NCI-H1092 (cell line): ENCODE data around the gene CHCHD6.
A peak's percentile ranks its signal among the peaks of the same experiment; 100 is the strongest.

Experiments used
- DNase-seq: peaks from one replicate; lab custom pipeline; 2025; lab: John Stamatoyannopoulos, UW

CHCHD6 gene

GRCh38 chr3:126859415-126860246 lies 155.6 kb downstream of the CHCHD6 start:
- DNase-seq, result no peak

- no peak for DNase-seq
These were observed 161.7 kb downstream of the CHCHD6 start for GRCh38 chr3:126865736-126866135.

GRCh38 chr3:126866175-126866759 lies 162.2 kb downstream of the CHCHD6 start:
- no peak for DNase-seq

- no peak for DNase-seq
These were observed 163.3 kb downstream of the CHCHD6 start for GRCh38 chr3:126867190-126867862.

- DNase-seq, result no peak
These were observed 163.8 kb downstream of the CHCHD6 start for GRCh38 chr3:126867863-126868200.

- DNase-seq, result no peak
These were observed 166.7 kb downstream of the CHCHD6 start for GRCh38 chr3:126870608-126871210.

GRCh38 chr3:126872701-126873342 lies 168.8 kb downstream of the CHCHD6 start:
- no peak for DNase-seq

- no peak for DNase-seq
These were observed 169.4 kb downstream of the CHCHD6 start for GRCh38 chr3:126873416-126873815.

GRCh38 chr3:126878664-126879063 lies 174.6 kb downstream of the CHCHD6 start:
- no peak for DNase-seq

- no peak for DNase-seq
These were observed 176.9 kb downstream of the CHCHD6 start for GRCh38 chr3:126880901-126881300.

- no peak for DNase-seq
These were observed 177.8 kb downstream of the CHCHD6 start for GRCh38 chr3:126881861-126882260.

GRCh38 chr3:126883241-126883640 lies 179.2 kb downstream of the CHCHD6 start:
- DNase-seq, result no peak

GRCh38 chr3:126885425-126885824 lies 181.4 kb downstream of the CHCHD6 start:
- no peak for DNase-seq

GRCh38 chr3:126886217-126886616 lies 182.2 kb downstream of the CHCHD6 start:
- DNase-seq, result no peak

GRCh38 chr3:126887686-126888085 lies 183.6 kb downstream of the CHCHD6 start:
- no peak for DNase-seq

- peak; percentile 71 for DNase-seq
These were observed 184.2 kb downstream of the CHCHD6 start for GRCh38 chr3:126888186-126888760.

- no peak for DNase-seq
These were observed 185.5 kb downstream of the CHCHD6 start for GRCh38 chr3:126889276-126890201.

GRCh38 chr3:126891141-126891540 lies 187.1 kb downstream of the CHCHD6 start:
- no peak for DNase-seq

- no peak for DNase-seq
These were observed 187.8 kb downstream of the CHCHD6 start for GRCh38 chr3:126891791-126892190.

- no peak for DNase-seq
These were observed 189.6 kb downstream of the CHCHD6 start for GRCh38 chr3:126893651-126894050.

- no peak for DNase-seq
These were observed 190.4 kb downstream of the CHCHD6 start for GRCh38 chr3:126894475-126894874.
